ENCODE data around the gene NEXMIF.

GRCh38 chrX:74804574-74804973, 120.7 kb downstream of the NEXMIF start:
- TF ChIP-seq, protein P1, sequence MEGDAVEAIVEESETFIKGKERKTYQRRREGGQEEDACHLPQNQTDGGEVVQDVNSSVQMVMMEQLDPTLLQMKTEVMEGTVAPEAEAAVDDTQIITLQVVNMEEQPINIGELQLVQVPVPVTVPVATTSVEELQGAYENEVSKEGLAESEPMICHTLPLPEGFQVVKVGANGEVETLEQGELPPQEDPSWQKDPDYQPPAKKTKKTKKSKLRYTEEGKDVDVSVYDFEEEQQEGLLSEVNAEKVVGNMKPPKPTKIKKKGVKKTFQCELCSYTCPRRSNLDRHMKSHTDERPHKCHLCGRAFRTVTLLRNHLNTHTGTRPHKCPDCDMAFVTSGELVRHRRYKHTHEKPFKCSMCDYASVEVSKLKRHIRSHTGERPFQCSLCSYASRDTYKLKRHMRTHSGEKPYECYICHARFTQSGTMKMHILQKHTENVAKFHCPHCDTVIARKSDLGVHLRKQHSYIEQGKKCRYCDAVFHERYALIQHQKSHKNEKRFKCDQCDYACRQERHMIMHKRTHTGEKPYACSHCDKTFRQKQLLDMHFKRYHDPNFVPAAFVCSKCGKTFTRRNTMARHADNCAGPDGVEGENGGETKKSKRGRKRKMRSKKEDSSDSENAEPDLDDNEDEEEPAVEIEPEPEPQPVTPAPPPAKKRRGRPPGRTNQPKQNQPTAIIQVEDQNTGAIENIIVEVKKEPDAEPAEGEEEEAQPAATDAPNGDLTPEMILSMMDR (IDR thresholded peaks at IDR 0.05; ENCODE audit: poor library complexity) = no peak
- no peak for TF ChIP-seq EZH2phosphoT487 (IDR thresholded peaks at IDR 0.05; ENCODE audit: low read depth, severe bottlenecking, unreplicated experiment)
